IgD-negative memory B cell (primary cell): ENCODE measurements around the gene TMEM186. TPM values are rescaled to one million over a fixed set of nuclear protein-coding genes. Genes with fewer than 3 reads are reported as not detected.
"Not testable (repeated sequence)": the region's sequence is repeated elsewhere in the genome, so short reads cannot be mapped to it uniquely, and the experiment has no call there.

Experiments
- H3K27ac Mint-ChIP-seq, 3 donors: one replicate each; pipeline ENCODE4 v1.8.0; 2020 to 2022; ENCODE audit warnings: mild to moderate bottlenecking in 3 of 3, mixed read lengths in 3 of 3, moderate library complexity in 1 of 3
- H3K27me3 Mint-ChIP-seq: one replicate; pipeline ENCODE4 v1.8.0; 2021; ENCODE audit warnings: mixed read lengths
- H3K36me3 Mint-ChIP-seq: one replicate; pipeline ENCODE4 v1.8.0; 2020; ENCODE audit warnings: mild to moderate bottlenecking, mixed read lengths
- H3K4me1 Mint-ChIP-seq, 3 donors: one replicate each; pipeline ENCODE4 v1.8.0; 2020 to 2022; ENCODE audit warnings: mixed read lengths in 3 of 3, mild to moderate bottlenecking in 1 of 3
- H3K4me3 Mint-ChIP-seq, 4 donors: one replicate each; pipeline ENCODE4 v1.8.0; 2020 to 2022; ENCODE audit warnings: mild to moderate bottlenecking in 4 of 4, mixed read lengths in 4 of 4, moderate library complexity in 3 of 4
- H3K9me3 Mint-ChIP-seq, 3 donors: one replicate each; pipeline ENCODE4 v1.8.0; 2020 to 2021; ENCODE audit warnings: mixed read lengths in 3 of 3, mild to moderate bottlenecking in 1 of 3
- polyA plus RNA-seq: library from polyadenylated mRNA; unstranded; fragments of 300-500 nt; fragmentation: Illumina TruSeq; gene quantifications from one replicate; pipeline ENCODE4 v1.2.3, GENCODE V29; 2021

The TMEM186 gene
- polyA plus RNA-seq, 1 donor from 2014 or later, result 11.3 TPM

DNA sequence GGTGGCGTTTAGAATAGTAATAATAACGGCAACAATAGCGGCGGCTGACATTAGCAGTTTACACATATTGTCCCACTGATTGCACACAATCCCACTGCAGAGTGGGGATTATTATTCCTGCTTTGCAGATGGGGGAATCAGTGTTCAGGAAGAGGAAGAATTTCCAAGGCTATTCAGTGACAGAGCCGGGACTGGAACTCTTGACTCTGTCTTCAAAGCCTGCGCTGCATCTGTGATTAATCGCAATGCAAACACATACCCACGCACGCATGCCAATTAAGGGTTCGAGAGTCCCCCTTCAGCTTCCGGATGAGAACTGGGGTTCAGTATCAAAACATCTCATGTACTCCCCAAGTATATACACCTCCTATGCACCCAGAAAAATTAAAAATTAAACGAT lies 29.2 kb downstream of the TMEM186 start:
- no peak overlapping the region for H3K4me3 Mint-ChIP-seq

GRCh38 chr16:8767176-8767575 lies 30.3 kb downstream of the TMEM186 start:
- H3K9me3 Mint-ChIP-seq, result no peaks in the 10 kb centered on the region
- no peaks in the 10 kb centered on the region for H3K4me1 Mint-ChIP-seq
- peaks cover 7% of the 10 kb centered on the region for H3K36me3 Mint-ChIP-seq
- H3K27ac Mint-ChIP-seq, result no peak overlapping the region
- no peaks in the 10 kb centered on the region for H3K27me3 Mint-ChIP-seq
- H3K4me3 Mint-ChIP-seq, result no peak overlapping the region

More for the DNA sequence above, 29.2 kb downstream of the TMEM186 start:
- H3K36me3 Mint-ChIP-seq, result peaks cover 10% of the 10 kb centered on the region
- no peak overlapping the region for H3K27ac Mint-ChIP-seq
- H3K27me3 Mint-ChIP-seq, result no peaks in the 10 kb centered on the region
- no peaks in the 10 kb centered on the region for H3K4me1 Mint-ChIP-seq
- H3K9me3 Mint-ChIP-seq, result no peaks in the 10 kb centered on the region

DNA sequence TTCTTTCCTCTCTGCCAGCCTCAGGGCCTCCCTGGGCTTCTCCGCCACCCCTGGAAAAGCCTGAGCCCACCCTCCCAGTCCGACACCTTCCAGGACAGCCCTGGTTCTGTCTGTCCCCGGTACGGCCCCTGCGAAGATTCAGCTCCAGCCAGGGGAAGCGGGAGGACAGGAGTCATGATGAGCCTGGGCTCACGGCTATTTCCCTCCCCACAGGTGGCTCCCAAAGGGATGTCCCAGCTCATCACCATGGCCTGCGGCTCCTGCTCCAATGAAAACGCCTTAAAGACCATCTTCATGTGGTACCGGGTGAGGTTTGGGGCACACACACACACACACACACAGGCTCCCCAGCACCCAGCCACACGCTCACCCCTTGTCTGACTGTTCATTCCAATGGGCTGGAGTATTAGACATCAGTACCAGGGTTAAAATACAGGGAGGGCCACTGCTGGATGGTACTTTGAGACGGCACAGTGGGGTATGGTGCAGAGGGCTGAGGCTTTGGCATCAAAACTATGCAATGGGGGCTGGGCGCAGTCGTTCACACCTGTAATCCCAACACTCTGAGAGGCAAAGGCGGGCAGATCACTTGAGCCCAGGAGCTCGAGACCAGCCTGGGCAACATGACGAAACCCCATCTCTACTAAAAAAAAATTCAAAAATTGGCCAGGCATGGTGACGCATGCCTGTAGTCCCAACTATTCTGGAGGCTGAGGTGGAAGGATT lies 32.8 kb downstream of the TMEM186 start:
- H3K4me1 Mint-ChIP-seq, result no peaks in the 10 kb centered on the region
- H3K4me3 Mint-ChIP-seq, result no peak overlapping the region
- peak overlapping the region in 1 of 3 donors; percentile 82 for H3K27ac Mint-ChIP-seq
- H3K36me3 Mint-ChIP-seq, result peaks cover 14% of the 10 kb centered on the region
- no peaks in the 10 kb centered on the region for H3K27me3 Mint-ChIP-seq
- no peaks in the 10 kb centered on the region for H3K9me3 Mint-ChIP-seq

- peaks cover 17% of the 10 kb centered on the region for H3K36me3 Mint-ChIP-seq
- H3K4me3 Mint-ChIP-seq, result no peak overlapping the region
- no peaks in the 10 kb centered on the region for H3K4me1 Mint-ChIP-seq
- H3K27ac Mint-ChIP-seq, result no peak overlapping the region
- no peaks in the 10 kb centered on the region for H3K27me3 Mint-ChIP-seq
- no peaks in the 10 kb centered on the region for H3K9me3 Mint-ChIP-seq
Observed at GRCh38 chr16:8763899-8764298, 33.5 kb downstream of the TMEM186 start.

GRCh38 chr16:8763083-8763482 lies 34.4 kb downstream of the TMEM186 start:
- no peaks in the 10 kb centered on the region for H3K9me3 Mint-ChIP-seq

GRCh38 chr16:8762254-8762653 lies 35.2 kb downstream of the TMEM186 start:
- Mint-ChIP-seq H3K9me3 (no peaks in the 10 kb centered on the region), H3K27ac (no peak overlapping the region), H3K36me3 (peaks cover 17% of the 10 kb centered on the region), H3K4me3 (no peak overlapping the region), H3K27me3 (no peaks in the 10 kb centered on the region), H3K4me1 (no peaks in the 10 kb centered on the region)

More at GRCh38 chr16:8763083-8763482, 34.4 kb downstream of the TMEM186 start:
- no peak overlapping the region for H3K4me3 Mint-ChIP-seq
- H3K4me1 Mint-ChIP-seq, result no peaks in the 10 kb centered on the region
- no peak overlapping the region for H3K27ac Mint-ChIP-seq
- H3K27me3 Mint-ChIP-seq, result no peaks in the 10 kb centered on the region
- H3K36me3 Mint-ChIP-seq, result peaks cover 17% of the 10 kb centered on the region

- peaks cover 17% of the 10 kb centered on the region for H3K36me3 Mint-ChIP-seq
- no peak overlapping the region for H3K4me3 Mint-ChIP-seq
- no peaks in the 10 kb centered on the region for H3K27me3 Mint-ChIP-seq
- no peaks in the 10 kb centered on the region for H3K9me3 Mint-ChIP-seq
- no peak overlapping the region for H3K27ac Mint-ChIP-seq
- H3K4me1 Mint-ChIP-seq, result no peaks in the 10 kb centered on the region
Observed at GRCh38 chr16:8761078-8761477, 36.4 kb downstream of the TMEM186 start.

DNA sequence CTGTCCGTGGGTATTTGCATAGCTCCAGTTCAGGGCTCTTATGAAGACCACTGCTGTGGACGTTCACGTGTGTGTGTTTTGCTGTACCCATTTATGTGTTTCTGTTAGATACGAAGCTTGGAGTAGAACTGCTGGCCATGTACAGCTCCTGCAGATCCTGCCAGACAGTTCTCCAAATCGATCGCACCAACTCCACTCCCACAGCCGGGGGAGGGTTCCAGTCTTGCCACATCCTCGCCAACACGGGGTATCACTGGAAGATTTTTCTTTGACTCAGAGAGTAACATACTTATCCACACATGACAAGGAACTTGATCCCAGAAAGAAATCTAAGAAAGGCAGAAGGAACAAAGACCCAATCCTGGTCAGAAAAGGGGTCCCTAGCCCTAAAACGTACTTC lies 37.4 kb downstream of the TMEM186 start:
- no peak overlapping the region for H3K4me3 Mint-ChIP-seq
- no peaks in the 10 kb centered on the region for H3K4me1 Mint-ChIP-seq
- H3K9me3 Mint-ChIP-seq, result no peaks in the 10 kb centered on the region
- H3K27me3 Mint-ChIP-seq, result no peaks in the 10 kb centered on the region
- peaks cover 19% of the 10 kb centered on the region for H3K36me3 Mint-ChIP-seq
- H3K27ac Mint-ChIP-seq, result peak overlapping the region in 1 of 3 donors; percentile 64

DNA sequence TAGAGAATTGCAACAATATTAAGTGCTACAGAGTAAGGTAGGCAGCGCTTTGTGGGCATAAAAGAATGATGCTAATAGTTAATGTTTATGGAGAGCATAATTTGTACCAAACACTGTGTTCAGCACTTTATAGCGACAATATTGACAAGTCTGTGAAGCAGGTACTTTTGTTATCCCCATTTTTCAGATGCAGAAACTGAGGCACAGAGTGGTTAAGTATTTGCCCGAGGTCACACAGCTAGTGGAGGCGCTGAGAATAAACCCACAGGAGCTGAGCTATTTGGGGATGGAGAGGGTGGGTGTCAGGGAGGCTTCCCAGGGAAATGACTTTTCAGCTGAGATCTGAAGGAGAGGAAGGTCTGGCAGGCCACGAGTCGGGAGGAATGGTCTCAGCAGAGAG lies 39.4 kb downstream of the TMEM186 start:
- H3K27ac Mint-ChIP-seq, result no peak overlapping the region
- no peaks in the 10 kb centered on the region for H3K9me3 Mint-ChIP-seq
- no peaks in the 10 kb centered on the region for H3K27me3 Mint-ChIP-seq
- peaks cover 19% of the 10 kb centered on the region for H3K36me3 Mint-ChIP-seq
- no peaks in the 10 kb centered on the region for H3K4me1 Mint-ChIP-seq
- H3K4me3 Mint-ChIP-seq, result no peak overlapping the region

- no peaks in the 10 kb centered on the region for H3K27me3 Mint-ChIP-seq
- H3K36me3 Mint-ChIP-seq, result peaks cover 16% of the 10 kb centered on the region
- H3K9me3 Mint-ChIP-seq, result no peaks in the 10 kb centered on the region
- no peak overlapping the region for H3K27ac Mint-ChIP-seq
- H3K4me3 Mint-ChIP-seq, result no peak overlapping the region
- no peaks in the 10 kb centered on the region for H3K4me1 Mint-ChIP-seq
Observed at GRCh38 chr16:8756755-8757154, 40.7 kb downstream of the TMEM186 start.

- Mint-ChIP-seq H3K27me3 (no peaks in the 10 kb centered on the region), H3K4me3 (no peak overlapping the region), H3K9me3 (no peaks in the 10 kb centered on the region), H3K36me3 (peaks cover 3% of the 10 kb centered on the region), H3K27ac (no peak overlapping the region), H3K4me1 (no peaks in the 10 kb centered on the region)
Observed at GRCh38 chr16:8753416-8754054, 43.9 kb downstream of the TMEM186 start.

DNA sequence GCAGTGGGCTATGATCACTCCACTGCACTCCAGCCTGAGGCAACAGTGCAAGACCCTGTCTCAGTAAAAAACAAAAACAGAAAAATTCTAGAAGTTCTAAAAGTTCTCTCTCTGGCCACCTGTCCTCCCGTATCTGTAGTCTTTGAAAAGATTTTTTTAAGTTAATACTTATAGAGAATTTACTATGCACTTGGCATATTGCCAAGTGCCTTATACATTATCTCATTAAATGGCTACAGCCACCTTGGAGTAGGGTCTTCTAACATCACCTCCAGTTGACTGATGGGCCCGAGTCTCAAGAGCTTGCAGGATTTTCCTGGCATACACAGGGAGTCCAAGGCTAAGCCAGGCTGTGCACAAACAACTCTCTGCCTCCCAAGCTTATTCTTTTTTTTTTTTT lies 44.7 kb downstream of the TMEM186 start:
- peaks cover 3% of the 10 kb centered on the region for H3K36me3 Mint-ChIP-seq
- H3K27me3 Mint-ChIP-seq, result no peaks in the 10 kb centered on the region
- H3K4me1 Mint-ChIP-seq, result no peaks in the 10 kb centered on the region
- H3K9me3 Mint-ChIP-seq, result no peaks in the 10 kb centered on the region
- H3K27ac Mint-ChIP-seq, result no peak overlapping the region
- no peak overlapping the region for H3K4me3 Mint-ChIP-seq

- H3K27me3 Mint-ChIP-seq, result no peaks in the 10 kb centered on the region
- peak overlapping the region in 1 of 4 donors; percentile 17 for H3K4me3 Mint-ChIP-seq
- H3K36me3 Mint-ChIP-seq, result peaks cover 3% of the 10 kb centered on the region
- H3K9me3 Mint-ChIP-seq, result no peaks in the 10 kb centered on the region
- peak overlapping the region in 2 of 3 donors; percentile 69 to 71 for H3K27ac Mint-ChIP-seq
- H3K4me1 Mint-ChIP-seq, result no peaks in the 10 kb centered on the region
Observed at GRCh38 chr16:8751481-8752311, 45.7 kb downstream of the TMEM186 start.

DNA sequence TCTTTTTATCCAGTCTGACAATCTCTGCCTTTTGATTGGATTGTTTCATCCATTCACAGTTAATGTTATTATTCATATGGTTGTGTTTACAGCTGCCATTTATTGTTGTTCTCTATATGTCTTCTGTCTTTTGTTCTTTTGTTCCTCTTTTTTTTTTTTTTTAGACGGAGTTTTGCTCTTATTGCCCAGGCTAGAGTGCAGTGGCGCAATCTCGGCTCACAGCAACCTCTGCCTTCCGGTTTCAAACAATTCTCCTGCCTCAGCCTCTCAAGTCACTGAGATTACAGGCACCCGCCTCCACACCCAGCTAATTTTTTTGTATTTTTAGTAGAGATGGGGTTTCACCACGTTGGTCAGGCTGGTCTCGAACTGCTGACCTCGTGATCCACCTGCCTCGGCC lies 48.5 kb downstream of the TMEM186 start:
- H3K27ac Mint-ChIP-seq, H3K9me3 Mint-ChIP-seq, H3K4me3 Mint-ChIP-seq, H3K36me3 Mint-ChIP-seq, H3K27me3 Mint-ChIP-seq, H3K4me1 Mint-ChIP-seq: not testable (repeated sequence)
